ENCODE measurements around the gene SSRP1.
"Not testable (repeated sequence)": the region's sequence is repeated elsewhere in the genome, so short reads cannot be mapped to it uniquely, and the experiment has no call there.

The SSRP1 gene

DNA sequence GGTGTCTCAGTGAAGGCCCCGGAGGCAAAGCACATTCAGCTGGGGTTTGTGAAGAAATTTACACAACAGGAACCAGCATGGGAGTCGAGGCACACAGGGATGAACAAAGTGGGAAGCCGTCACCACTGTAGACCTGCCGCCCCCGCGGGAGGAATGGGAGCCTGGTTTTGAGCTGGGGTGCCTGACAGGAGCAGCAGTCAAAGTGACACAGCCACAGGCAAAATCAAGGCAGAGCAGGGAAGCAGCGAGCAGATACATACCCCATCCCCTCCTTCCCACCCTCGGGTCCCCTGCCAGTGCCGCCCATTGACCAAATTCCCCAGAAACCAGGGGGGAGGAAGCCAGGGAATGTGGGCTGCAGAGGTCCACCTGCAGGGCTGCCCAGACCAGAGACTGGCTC, 23.3 kb upstream of the SSRP1 start:
- DNase-seq = no peak

DNA sequence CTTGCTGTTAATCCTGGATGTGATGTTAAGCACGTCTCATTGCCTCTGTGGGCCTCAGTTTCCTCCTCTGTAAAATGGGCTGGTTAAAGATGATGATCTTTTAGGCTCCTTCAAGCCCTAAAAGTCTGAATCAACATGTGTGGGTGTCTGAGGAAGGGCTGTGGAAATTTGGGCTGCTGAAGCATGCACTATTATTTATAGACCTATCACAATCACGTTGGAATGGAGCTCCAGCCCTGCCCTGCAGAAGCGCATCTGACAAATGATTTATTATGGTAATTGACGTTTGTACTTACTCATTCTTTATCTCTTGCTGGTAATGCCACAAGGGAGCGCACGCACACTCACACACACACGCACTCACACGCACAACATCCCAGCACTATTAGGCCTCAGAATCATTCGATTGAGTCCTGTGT, 22.9 kb upstream of the SSRP1 start:
- no peak for DNase-seq

DNA sequence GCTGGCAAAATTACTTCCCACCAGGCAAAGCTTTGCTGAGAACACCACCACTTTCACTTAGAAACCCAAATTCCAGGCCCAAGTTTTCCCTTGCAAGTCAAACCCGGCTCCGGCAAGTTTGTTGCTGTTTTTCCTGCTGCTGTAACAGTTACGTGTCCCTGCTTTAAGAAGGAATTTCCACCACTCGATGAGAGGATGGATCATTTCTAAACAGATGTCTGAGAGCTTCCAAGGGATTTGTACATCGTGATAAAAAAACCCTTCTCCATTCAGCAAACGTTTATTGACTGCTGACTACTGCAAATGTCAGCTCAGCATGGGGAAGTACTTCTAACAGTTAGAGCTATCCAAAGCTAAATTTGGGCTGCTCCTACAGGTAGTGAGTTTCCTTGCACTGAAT, 22.2 kb upstream of the SSRP1 start:
- no peak for DNase-seq

DNA sequence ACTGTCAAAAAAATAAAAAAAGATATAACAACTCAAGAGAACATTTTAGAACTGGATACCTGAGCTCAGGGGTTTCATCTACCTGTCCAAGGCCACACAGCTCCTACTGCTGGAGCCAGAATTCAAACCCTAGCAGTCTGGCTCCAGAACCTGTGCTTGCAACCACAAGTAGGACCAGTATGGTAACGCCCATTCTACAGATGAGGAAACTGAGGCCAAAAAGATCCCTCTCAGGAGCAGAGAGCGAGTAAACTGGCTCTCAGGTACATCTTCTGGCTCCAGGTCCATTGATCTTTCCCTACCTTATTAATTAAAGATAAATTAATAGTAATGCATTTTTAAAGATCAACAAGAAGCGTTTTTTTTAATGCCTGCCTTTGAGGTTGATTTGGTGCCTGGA, 21.6 kb upstream of the SSRP1 start:
- no peak for DNase-seq

DNA sequence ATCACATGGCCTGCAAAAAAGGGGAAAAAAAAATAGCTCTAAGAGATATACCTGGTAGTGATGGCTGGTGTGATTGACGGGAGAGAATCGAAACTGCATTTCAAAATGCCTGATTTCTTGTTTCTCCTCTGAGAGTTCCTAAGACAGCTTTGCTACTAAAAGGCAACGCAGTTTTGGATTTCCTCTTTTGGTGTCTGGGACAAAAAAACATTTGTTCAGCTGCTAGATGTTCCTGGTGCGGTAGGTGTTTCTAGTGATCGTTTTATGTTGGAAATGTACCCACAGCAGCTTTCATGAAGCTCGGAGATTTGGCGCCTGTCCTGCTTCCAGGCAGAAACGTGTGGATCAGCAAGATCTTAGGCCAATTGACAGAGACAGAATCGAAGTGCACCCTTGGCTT, 20.6 kb upstream of the SSRP1 start:
- DNase-seq = no peak

DNA sequence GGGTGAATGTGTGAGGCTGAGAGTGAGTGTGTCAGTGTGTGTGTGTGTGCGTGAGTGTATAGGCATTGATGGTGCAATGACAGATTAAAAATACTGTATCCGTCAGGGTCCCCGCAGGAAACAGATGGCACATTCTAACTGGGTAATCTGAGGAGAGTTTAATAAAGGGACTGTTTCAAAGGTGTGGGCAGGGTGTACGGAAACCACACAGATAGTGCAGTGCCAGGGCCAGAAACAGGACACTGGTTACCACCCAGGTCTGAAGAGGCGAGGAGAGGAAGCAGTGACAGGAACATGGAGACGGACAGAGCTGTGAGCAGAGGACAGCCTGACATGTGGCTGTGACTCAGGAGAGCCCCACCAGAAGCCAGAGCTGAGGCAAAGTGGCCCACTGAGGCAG, 19.0 kb upstream of the SSRP1 start:
- DNase-seq = no peak

DNA sequence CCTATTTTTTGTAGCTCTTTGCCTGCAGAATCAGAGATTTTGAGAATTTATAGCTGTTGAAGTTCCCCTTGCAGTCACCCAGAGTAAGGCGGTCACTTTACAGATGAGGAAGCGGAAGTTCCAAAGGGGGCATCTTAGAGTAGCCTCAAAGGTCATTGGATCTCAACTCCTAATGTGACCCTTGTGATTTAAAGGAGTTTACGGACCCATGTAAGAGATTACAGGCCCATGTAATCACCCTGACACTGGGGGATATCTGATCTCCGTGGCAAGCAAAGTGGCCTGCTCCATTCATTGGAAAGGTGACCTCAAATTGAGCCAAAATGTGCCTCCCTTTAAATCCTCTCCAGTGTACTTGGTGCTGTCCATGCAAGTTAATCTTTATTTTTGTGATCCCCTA, 18.2 kb upstream of the SSRP1 start:
- no peak for DNase-seq

DNA sequence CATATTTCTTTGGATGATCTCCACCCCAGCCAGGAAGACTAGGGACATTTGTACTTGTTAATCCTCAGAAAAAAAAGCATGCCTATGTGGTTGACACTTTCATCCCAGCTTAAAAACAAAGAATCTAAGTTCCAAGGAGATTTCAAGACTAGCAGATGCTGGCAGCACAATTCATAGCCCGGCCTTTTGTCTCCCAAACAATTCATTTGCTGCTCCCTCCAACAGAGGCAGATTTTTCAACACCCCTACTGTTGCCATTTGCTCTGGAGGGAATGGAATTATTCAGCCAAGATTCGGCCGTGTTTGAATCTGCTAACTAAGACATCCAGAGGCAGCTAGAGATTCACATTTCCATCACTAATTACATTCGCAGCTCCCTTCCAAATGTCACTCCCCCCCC, 17.8 kb upstream of the SSRP1 start:
- no peak for DNase-seq

DNA sequence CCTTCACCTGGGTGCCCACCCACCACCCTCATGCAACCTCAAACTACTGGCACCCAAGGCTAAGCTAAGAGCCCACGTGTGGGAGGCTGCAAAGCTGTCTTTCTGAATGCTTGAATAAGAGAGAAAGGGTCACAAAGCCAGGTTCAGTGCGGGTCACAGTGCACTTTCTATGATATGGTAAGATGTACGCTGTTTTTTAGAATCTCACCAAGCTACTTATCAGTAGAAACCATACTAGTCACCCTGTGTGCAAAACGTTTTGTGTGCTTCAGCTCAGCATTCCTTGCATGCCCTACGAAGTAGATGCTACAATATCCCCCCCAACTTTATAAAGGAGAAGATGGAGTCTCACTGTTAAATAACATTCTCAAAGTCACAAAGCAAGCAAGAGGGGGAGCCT, 17.3 kb upstream of the SSRP1 start:
- no peak for DNase-seq

DNA sequence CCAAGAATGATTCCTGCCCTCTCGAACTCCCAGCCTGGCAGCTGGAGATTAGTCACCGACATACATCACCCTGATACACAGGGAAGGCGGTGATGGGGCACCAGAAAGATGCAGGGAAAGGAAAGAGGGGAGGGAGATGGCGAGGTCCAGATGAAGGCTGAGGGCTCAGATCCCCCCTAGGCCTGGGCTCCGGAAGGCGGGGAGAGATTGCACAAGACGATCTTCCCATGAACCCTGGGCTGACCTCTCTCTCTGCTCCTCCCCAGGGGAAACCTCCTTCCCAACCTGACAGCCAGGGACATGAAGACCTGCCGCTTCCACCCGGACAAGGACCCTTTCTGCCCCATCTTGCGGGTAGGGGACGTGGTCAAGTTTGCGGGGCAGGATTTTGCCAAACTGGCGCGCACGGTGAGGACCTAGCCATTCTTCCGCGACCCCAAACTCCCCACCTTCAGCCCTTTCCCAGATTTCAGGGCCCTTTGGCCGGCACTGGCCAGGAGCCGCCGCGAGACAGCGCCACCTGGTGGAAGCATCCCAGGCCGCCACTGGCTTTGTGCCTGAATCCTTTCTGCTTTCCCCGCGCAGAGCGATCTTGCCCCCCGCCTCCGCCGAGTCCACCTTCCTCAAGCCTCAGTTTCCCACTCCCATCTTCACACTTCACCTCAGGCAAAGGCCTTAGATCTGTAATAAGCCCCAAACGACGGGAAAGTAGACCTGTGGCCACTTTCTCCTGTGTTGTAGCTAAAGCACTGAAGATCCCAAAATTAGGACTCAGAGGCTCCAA, 14.0 kb upstream of the SSRP1 start:
- DNase-seq = peak; percentile 39

DNA sequence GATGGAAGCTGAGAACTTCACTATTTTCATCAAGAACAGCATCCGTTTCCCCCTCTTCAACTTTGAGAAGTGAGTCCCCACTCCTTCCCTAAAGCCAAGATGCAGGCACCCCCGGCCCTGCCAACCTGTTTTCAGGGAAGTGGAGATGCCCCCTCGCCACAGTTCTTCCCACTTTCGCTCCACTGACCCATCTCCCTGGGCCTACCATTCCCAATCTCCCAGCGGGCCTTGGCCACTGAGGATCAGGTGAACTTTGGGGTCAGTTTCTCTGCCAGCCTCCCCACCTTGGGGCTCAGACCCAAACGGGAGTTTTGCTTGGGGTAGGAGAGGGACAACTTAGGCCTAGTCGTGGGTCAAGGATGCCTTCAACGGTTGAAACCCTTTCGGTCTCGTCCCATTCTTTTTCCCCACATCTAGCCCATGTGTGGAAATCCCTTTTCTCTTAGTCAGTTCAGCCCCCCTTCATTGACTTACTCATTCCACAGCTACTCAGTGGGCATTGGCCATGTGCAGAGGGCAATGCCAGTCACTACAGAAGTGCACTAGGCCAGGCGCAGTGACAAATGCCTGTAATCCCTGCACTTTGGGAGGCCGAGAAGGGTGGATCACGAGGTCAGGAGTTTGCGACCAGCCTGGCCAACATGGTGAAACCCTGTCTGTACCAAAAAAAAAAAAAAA, 13.1 kb upstream of the SSRP1 start:
- no peak for DNase-seq

DNA sequence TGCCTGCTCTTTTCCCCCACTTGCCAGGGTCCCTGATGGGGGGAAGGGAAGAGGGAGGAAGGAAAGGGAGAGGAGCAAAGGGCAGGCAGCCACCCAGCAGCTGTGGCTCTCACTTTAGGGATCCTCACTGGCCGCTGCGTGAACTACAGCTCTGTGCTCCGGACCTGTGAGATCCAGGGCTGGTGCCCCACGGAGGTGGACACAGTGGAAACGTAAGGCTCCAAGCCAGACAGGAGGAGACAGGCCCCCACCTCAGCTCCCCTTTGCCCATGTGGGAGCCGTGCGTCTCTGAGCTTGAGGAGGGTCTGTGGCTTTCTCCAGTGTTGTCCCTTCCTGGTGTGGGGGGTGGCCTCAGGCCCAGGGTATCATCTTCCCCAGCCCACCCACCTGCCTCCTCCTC, 12.4 kb upstream of the SSRP1 start:
- DNase-seq = no peak

DNA sequence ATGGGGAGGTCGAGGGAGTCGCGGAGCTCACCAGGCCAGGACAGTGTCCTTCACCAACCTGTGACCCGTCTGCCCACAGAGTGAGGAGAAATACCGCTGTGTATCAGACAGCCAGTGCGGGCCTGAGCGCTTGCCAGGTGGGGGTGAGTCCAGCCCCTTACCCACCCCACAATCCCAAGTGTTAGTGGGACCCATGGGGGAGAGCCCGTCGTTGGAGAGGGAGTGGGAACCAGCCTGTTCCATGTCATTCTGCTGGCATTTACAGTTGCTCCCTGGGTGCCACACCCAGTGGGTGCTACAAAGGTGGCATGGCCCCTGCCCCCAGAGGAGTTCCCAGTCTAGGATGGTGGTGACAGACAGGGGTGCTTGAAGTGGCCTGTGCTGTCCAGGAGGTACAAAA, 11.6 kb upstream of the SSRP1 start:
- no peak for DNase-seq

DNA sequence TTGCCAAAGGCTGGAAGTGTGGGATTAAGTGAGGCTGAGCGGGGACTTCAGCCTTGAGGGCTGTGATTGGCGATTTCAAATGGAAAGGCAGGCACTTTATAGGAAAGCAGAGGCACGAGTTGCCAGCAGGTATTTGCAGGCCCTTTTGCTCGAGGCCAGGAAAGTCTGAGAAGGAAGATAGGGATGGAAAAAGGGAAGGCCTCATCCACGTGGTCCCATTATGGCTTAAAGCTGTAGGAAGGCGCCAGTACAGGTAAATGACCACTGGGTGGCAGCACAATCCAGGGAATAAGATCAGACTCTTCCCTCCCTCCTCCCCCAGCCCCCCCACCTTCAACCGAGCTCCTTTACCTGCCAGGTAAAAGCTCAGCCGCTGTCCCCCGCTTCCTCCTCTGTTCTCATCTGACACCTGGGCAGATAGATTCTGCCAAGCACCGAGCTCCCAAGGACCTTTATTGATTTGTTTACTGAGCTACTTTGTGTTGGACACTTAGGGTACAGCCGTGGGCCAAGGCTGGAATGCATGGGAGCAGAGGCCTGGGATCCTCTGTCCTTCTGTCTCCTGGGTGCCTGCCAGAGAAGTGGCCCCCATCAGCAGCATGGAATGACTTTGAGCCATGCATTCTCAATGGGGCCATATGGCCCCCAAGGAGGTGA, 10.0 kb upstream of the SSRP1 start:
- peak; percentile 78 for DNase-seq

DNA sequence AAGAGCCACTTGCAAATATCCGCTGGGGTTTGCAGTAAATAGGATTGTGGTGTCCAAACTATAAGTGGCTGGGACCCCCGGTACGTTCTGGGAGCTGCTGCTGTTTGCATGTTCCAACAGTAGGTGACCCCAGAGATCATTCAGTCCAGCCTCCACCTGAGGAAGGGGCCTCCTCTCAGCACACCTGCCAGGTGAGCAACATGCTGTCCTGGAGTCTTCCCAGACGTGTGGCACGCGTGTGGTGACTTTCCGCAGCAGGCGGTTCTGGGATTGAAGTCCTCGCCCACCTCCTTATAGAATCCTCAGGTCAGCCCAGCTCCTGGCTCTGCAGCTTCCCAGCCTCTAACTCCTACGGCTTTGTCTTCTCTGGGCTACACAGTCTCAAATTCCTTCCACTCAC, 9.1 kb upstream of the SSRP1 start:
- DNase-seq = no peak

DNA sequence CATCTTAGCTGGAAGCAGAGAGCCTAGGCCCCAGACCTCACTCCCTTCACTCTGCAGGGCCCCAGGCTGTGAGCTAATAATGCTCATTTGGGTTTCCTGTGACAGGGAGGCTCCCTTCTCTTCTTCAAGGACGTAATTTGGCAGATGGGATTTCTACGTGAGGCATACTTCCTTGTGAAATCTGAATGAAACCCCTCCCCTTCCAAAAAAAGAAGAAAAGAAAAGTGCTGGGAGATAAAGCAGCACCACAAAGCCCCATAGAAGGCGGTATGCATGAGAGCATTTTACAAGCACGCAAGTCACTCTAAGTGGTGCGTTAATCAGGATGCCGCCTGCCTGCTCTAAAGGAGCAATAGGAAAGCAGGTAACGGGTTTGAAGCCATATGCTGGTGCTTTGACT, 8.1 kb upstream of the SSRP1 start:
- DNase-seq = no peak

DNA sequence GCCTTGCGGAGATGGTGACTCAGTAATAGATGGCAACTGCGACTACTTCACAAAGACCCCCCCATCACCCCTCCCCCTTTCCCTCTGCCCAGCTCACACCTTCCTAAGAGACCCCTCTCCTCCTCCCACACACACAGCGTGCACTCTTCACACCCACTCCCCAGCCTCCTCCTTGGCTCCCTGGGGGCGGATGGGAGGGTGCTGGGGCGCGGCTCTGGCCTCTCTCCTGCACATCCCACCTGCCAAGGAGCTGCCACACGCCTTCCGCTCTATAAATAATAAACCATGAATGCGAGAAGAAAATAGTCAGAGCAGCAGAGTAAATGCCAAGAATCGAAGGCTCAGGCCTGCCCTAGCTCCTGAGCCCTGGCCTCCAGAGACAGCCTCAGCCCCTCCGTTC, 7.0 kb upstream of the SSRP1 start:
- DNase-seq = no peak

DNA sequence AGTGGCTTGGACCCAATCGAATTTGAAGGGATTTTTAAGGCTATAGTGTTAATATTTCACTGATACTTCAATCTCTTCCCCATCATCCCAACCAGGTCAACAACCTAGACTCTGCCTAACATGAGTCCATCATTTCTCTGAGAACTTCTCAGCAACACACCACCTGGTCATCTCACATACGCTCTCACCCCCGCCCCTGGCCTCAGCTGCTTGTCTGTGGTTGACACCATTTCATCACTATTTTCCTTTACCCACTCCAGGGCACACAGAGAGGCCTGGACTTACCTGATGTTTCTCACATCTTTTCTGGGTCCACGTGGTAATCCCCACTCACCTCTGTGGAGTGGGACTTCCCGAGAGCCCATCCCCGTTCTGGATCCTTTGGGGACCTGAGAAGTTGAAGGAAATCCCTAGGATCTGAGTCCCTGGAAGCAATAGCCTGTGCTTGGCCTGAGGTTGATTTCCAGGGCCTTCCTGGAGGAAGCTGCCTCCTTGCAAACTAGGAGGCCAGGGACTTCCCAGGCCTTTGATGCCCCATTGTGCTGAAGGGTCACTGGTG, 5.6 kb upstream of the SSRP1 start:
- no peak for DNase-seq

DNA sequence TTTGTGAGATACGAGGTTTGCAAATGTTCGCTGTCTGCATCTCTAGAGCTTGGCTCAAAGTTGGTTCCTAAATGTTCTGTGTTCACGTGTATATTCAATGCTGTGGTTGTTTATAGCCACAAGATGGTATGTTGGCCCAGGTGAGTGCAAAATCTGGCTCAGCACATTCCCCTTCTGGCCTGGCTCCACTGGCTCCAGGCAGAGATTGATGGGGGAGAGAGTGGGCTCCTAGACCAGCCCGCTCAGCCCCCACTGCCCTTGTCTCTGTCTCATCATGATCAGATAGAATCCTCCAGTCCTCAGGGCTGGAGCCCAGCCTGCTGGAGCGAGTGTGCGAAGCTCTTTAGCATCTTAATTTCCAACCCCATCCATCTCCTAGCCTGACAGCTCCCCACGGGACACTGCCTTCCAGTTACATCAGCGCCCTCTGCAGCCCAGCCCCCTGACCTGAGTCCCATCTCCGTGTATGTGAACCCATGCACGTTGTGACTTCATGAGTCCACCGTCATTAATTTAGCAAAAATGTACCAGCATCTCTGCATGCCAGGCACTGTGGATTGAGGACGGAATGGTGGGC, 4.4 kb upstream of the SSRP1 start:
- DNase-seq = peak; percentile 14

DNA sequence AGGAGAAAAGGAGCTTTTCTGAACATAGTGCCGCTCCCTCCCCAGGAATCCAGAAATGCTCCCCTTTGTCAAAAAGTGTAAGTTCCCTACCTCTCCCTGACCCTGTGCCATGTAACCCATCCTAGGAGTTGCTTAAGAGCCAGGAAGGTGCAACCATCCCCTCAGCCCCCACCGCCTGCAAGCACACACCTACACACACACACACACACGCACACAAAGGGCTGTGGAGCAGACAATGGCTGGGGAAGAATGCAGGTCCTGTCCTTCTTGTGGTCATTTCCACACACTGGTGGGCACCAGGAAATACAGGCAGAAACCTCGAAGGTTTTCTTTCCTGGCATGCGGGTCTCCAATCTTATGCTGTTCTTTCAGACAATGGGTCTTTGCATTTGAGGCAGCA, 3.6 kb upstream of the SSRP1 start:
- DNase-seq = no peak

DNA sequence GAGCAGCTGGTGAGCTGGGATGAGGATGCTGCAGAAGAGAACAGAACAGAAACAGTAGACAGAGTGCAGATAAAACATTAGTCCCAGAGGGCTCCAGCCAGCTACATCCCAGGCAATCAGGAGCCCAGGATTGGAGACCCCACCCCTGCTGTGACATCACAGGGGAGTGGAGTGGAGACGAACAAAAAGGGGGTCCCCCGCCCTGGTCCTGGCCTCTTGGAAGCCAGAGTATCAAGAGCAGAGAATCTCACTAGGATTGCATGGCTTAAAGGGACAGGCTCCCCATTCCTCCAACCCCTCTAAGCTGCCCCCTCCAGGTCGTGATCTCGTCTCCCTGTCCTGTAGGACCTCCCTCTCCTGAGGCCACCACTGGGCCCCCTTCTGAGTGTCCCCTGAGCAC, 2.5 kb upstream of the SSRP1 start, which contains the start of gene P2RX3:
Gene P2RX3, plus strand, starts transcription at position 211 of the 400 bp plus-strand sequence. CDS start 199 bp downstream, outside the sequence.
- DNase-seq = no peak

DNA sequence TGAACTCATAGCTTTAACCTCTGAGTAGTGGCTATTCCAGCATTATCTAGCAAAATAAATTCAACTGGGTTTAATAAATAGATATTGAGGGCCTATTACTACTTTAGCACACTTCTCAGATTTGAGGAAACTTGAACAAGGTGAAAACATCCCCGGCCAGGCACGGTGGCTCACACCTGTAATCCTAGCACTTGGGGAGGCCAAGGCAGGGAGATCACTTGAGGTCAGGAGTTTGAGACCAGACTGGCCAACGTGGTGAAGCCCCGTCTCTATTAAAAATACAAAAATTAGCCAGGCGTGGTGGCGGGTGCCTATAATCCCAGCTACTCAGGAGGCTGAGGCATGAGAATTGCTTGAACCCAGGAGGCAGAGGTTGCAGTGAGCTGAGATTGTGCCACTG, 1.2 kb upstream of the SSRP1 start:
- not testable (repeated sequence) for DNase-seq

DNA sequence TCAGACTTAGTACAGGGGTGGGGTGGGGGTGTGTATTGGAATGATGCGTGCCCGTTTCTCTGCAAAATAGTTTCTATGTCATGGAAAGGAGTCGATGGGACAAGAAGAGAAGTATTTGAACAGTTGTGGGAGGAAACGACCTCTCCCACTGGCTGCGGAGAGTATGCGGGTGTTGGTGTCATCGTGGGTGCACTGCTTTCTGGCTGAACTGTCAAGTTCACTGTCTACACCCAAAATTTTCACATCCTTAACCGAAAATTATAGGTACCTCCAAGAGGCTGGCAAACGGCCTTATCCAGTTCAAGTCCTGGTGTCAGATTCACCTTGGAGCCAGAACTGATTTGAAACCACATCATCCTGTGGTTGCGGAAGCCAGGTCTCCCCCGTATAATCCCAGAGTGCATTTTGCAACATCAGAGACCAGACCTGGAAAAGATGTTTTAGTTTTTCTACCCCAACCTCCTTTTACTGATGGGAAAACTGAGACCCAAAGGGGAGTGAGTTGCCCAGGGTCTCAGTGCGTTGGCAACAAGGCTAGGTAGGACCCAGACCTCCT, 497 bp upstream of the SSRP1 start:
- DNase-seq = no peak

Measured in DMS53 (cell line).